Stomach (tissue), 4 donors: Measurements from ENCODE around the gene GATA6.

Experiments used
- CTCF ChIP-seq, 7 experiments: fragments of 450-650 bp in 4 of 7; fragments of 200-600 bp in 3 of 7; sonication (generic) in 3 of 7; IDR thresholded peaks; one replicate each; pipeline ENCODE4 v1.5.1; 2016 to 2019; ENCODE audit warnings: antibody characterized with exemption in 7 of 7, control low read depth in 2 of 7, mild to moderate bottlenecking in 1 of 7
- POLR2A ChIP-seq, 4 donors: fragments of 450-650 bp; IDR thresholded peaks; one replicate each; pipeline ENCODE4 v1.6.1; 2016; ENCODE audit warnings: antibody characterized with exemption in 4 of 4, control low read depth in 2 of 4, mild to moderate bottlenecking in 1 of 4, moderate library complexity in 1 of 4
- POLR2AphosphoS5 ChIP-seq, 3 donors: sonication (generic); formaldehyde crosslinking; IDR thresholded peaks; one replicate each; pipeline ENCODE4 v1.6.1; 2016; ENCODE audit warnings: antibody characterized with exemption in 3 of 3

GRCh38 chr18:22172594-22173049 lies 3.2 kb downstream of the GATA6 start:
- no peak for TF ChIP-seq CTCF (IDR thresholded peaks at IDR 0.05)
- TF ChIP-seq POLR2AphosphoS5 (IDR thresholded peaks at IDR 0.05), result peak in 1 of 3 donors; percentile 4
- no peak for TF ChIP-seq POLR2A (IDR thresholded peaks at IDR 0.05)
